HepG2 (cell line): Measurements from ENCODE around the gene INO80B. TPM values are rescaled to one million over a fixed set of nuclear protein-coding genes. Genes with fewer than 3 reads are reported as not detected.

Source experiments
- CCAR2 ChIP-seq: fragments of 200-400 bp; formaldehyde crosslinking; optimal IDR thresholded peaks from 2 replicates; pipeline ENCODE3; 2018; ENCODE audit warnings: low read depth, mild to moderate bottlenecking, low read length, moderate library complexity
- CSRNP1 ChIP-seq: sonication (generic); formaldehyde crosslinking; IDR thresholded peaks from 2 replicates; pipeline ENCODE4 v1.8.1; 2023; ENCODE audit warnings: mild to moderate bottlenecking, missing genetic modification reagents
- FOXA1 ChIP-seq, 2 experiments: fragments of 450-650 bp in 1 of 2; sonication (generic) in 1 of 2; formaldehyde crosslinking in 1 of 2; IDR thresholded peaks; 2 replicates each; pipeline versions ENCODE4 v1.4.0 to v1.6.1; 2016 to 2020; ENCODE audit warnings: missing genetic modification reagents in 1 of 2
- GLI4 ChIP-seq: sonication (generic); formaldehyde crosslinking; IDR thresholded peaks from 2 replicates; pipeline ENCODE4 v1.5.1; 2020; ENCODE audit warnings: missing genetic modification reagents, mild to moderate bottlenecking, moderate library complexity, borderline replicate concordance
- GRHL1 ChIP-seq: sonication (generic); formaldehyde crosslinking; conservative IDR thresholded peaks from 2 replicates; pipeline ENCODE4 v1.8.0; 2022; ENCODE audit warnings: missing genetic modification reagents
- KDM1A ChIP-seq: IDR thresholded peaks from 2 replicates; pipeline ENCODE4 v1.6.1; 2016; ENCODE audit warnings: missing compliant biosample characterization
- MEIS1 ChIP-seq: sonication (generic); formaldehyde crosslinking; IDR thresholded peaks from 2 replicates; pipeline ENCODE4 v1.9.0; 2021; ENCODE audit warnings: mild to moderate bottlenecking, missing genetic modification reagents, moderate library complexity, borderline replicate concordance
- MYC ChIP-seq: sonication (generic); formaldehyde crosslinking; IDR thresholded peaks from 2 replicates; pipeline ENCODE4 v1.9.0; 2021; ENCODE audit warnings: missing genetic modification reagents, borderline replicate concordance
- NCOA2 ChIP-seq: sonication (generic); formaldehyde crosslinking; IDR thresholded peaks from 2 replicates; pipeline ENCODE4 v1.8.0; 2022; ENCODE audit warnings: inconsistent platforms
- NFAT5 ChIP-seq: sonication (generic); formaldehyde crosslinking; IDR thresholded peaks from 2 replicates; pipeline ENCODE4 v1.4.0; 2020; ENCODE audit warnings: missing genetic modification reagents
- NPAS2 ChIP-seq: sonication (generic); formaldehyde crosslinking; IDR thresholded peaks from 2 replicates; pipeline ENCODE4 v1.8.0; 2022; ENCODE audit warnings: mild to moderate bottlenecking, missing genetic modification reagents, borderline replicate concordance
- NR2C2 ChIP-seq: sonication (generic); formaldehyde crosslinking; IDR thresholded peaks from 2 replicates; pipeline ENCODE4 v1.4.0; 2020; ENCODE audit warnings: missing genetic modification reagents, mild to moderate bottlenecking, moderate library complexity, borderline replicate concordance
- SMAD1 ChIP-seq: sonication (generic); formaldehyde crosslinking; IDR thresholded peaks from 2 replicates; pipeline ENCODE4 v1.4.0; 2020; ENCODE audit warnings: missing genetic modification reagents, low read depth, mild to moderate bottlenecking, borderline replicate concordance
- SPEN ChIP-seq: sonication (generic); formaldehyde crosslinking; IDR thresholded peaks from 2 replicates; pipeline ENCODE4 v1.5.1; 2020; ENCODE audit warnings: low read depth, mild to moderate bottlenecking, missing genetic modification reagents
- WIZ ChIP-seq: sonication (generic); formaldehyde crosslinking; IDR thresholded peaks from 2 replicates; pipeline ENCODE4 v1.5.1; 2020; ENCODE audit warnings: mild to moderate bottlenecking, missing genetic modification reagents
- ZMYM3 ChIP-seq: sonication (generic); formaldehyde crosslinking; IDR thresholded peaks from 2 replicates; pipeline ENCODE4 v1.5.1; 2020; ENCODE audit warnings: mild to moderate bottlenecking, missing genetic modification reagents
- ZNF10 ChIP-seq: sonication (generic); formaldehyde crosslinking; IDR thresholded peaks from 2 replicates; pipeline ENCODE4 v1.4.0; 2020; ENCODE audit warnings: mild to moderate bottlenecking, low read depth, missing genetic modification reagents, borderline replicate concordance
- ZNF224 ChIP-seq: sonication (generic); formaldehyde crosslinking; IDR thresholded peaks from 2 replicates; pipeline ENCODE4 v1.5.0; 2020; ENCODE audit warnings: mild to moderate bottlenecking, missing genetic modification reagents
- ZNF251 ChIP-seq: sonication (generic); formaldehyde crosslinking; IDR thresholded peaks from 2 replicates; pipeline ENCODE4 v1.9.0; 2021; ENCODE audit warnings: mild to moderate bottlenecking, missing genetic modification reagents
- ZNF337 ChIP-seq: sonication (generic); formaldehyde crosslinking; IDR thresholded peaks from 2 replicates; pipeline ENCODE4 v1.5.1; 2020; ENCODE audit warnings: missing genetic modification reagents, low read depth, mild to moderate bottlenecking, borderline replicate concordance
- ZNF354B ChIP-seq: sonication (generic); formaldehyde crosslinking; IDR thresholded peaks from 2 replicates; pipeline ENCODE4 v1.8.0; 2022; ENCODE audit warnings: mild to moderate bottlenecking, missing genetic modification reagents
- ZNF446 ChIP-seq: sonication (generic); formaldehyde crosslinking; IDR thresholded peaks from 2 replicates; pipeline ENCODE4 v1.5.0; 2020; ENCODE audit warnings: mild to moderate bottlenecking, missing genetic modification reagents
- polyA plus RNA-seq, 8 experiments: library from polyadenylated mRNA; depleted of rRNA in 3 of 8; stranded (reverse) in 7 of 8; unstranded in 1 of 8; fragments of >200 nt; fragmentation: Illumina TruSeq in 4 of 8; extraction: Trizol in 4 of 8; gene quantifications; 2 replicates each; pipeline versions ENCODE4 v1.2.1 to v1.2.3, GENCODE V29; 2011 to 2016; ENCODE audit warnings: low read depth in 4 of 8, missing spikeins in 1 of 8, mixed read lengths in 1 of 8; ENCODE audit not compliant: insufficient read depth in 1 of 8
- total RNA-seq, 5 experiments: library from RNA; depleted of rRNA; stranded (reverse); fragments of >200 nt; fragmentation: Illumina TruSeq; extraction: Trizol; gene quantifications; 2 replicates each; pipeline ENCODE4 v1.2.3, GENCODE V29; 2016; ENCODE audit warnings: low read depth in 1 of 5

Gene INO80B
- total and polyA plus RNA-seq, 2 of the 13 experiments (the other 11 are each of a cell fraction or from before 2014, with no cell fraction given) = 6.2 to 14.5 TPM

- TF ChIP-seq NFAT5 (CRISPR knock-in tag) = no peak
- no peak for TF ChIP-seq ZNF251 (CRISPR knock-in tag)
- TF ChIP-seq ZNF10 (CRISPR knock-in tag) = no peak
- no peak for TF ChIP-seq NPAS2
- 0 out of 2 replicates have a peak, but pooled peaks have one; percentile 7 for TF ChIP-seq MYC
- no peak for TF ChIP-seq ZNF446 (CRISPR knock-in tag)
- no peak for TF ChIP-seq NCOA2 (CRISPR knock-in tag)
- no peak for TF ChIP-seq ZNF354B
- TF ChIP-seq SPEN (CRISPR knock-in tag) = no peak
- no peak for TF ChIP-seq KDM1A
- no peak for TF ChIP-seq MEIS1 (CRISPR knock-in tag)
- TF ChIP-seq NR2C2 (CRISPR knock-in tag) = 0 out of 2 replicates have a peak, but pooled peaks have one; percentile 10
- TF ChIP-seq ZMYM3 (CRISPR knock-in tag) = no peak
- no peak for TF ChIP-seq FOXA1 (IDR thresholded peaks at IDR 0.05)
- no peak for TF ChIP-seq FOXA1 (CRISPR knock-in tag; IDR thresholded peaks at IDR 0.05)
- TF ChIP-seq GRHL1 (CRISPR knock-in tag) = no peak
- no peak for TF ChIP-seq ZNF337 (CRISPR knock-in tag)
- no peak for TF ChIP-seq CCAR2
- TF ChIP-seq ZNF224 = no peak
- no peak for TF ChIP-seq GLI4 (CRISPR knock-in tag)
- TF ChIP-seq CSRNP1 (CRISPR knock-in tag) = 0 out of 2 replicates have a peak, but pooled peaks have one; percentile 53
- no peak for TF ChIP-seq WIZ (CRISPR knock-in tag)
- 0 out of 2 replicates have a peak, but pooled peaks have one; percentile 40 for TF ChIP-seq SMAD1 (CRISPR knock-in tag)
These were observed 44.5 kb downstream of the INO80B start, which contains the start of gene LBX2 (continued) for GRCh38 chr2:74499267-74499939.
